GM18907 (cell line): ENCODE data around the gene MKLN1.
"Not testable (repeated sequence)": the region's sequence is repeated elsewhere in the genome, so short reads cannot be mapped to it uniquely, and the experiment has no call there.

ENCODE experiments used
- ATAC-seq: cut with Tn5 transposase; IDR thresholded peaks from one replicate; pipeline ENCODE4 v1.9.1; 2021; ENCODE audit warnings: mild to moderate bottlenecking, moderate library complexity; ENCODE audit not compliant: unreplicated experiment

The MKLN1 gene

DNA sequence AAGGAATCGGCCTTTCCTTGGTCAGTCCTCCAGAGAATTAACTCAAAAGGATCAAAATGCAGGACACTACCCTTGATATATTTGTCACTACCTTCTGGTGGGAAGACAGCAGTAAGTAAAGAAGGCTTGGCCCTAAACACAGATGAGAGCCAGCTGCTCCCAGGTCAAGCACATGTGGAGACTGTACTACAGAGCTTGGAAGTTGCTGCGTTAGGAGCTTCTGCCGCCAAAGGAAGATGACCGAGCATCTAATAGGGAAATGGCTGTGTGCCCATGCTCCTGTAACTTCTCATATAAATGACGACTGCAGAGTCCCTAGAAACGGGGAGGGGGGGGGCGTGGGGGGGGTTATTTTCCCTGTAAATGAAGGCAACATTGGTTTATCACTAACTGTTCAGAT, 169.8 kb downstream of the MKLN1 start:
- no peak for ATAC-seq

DNA sequence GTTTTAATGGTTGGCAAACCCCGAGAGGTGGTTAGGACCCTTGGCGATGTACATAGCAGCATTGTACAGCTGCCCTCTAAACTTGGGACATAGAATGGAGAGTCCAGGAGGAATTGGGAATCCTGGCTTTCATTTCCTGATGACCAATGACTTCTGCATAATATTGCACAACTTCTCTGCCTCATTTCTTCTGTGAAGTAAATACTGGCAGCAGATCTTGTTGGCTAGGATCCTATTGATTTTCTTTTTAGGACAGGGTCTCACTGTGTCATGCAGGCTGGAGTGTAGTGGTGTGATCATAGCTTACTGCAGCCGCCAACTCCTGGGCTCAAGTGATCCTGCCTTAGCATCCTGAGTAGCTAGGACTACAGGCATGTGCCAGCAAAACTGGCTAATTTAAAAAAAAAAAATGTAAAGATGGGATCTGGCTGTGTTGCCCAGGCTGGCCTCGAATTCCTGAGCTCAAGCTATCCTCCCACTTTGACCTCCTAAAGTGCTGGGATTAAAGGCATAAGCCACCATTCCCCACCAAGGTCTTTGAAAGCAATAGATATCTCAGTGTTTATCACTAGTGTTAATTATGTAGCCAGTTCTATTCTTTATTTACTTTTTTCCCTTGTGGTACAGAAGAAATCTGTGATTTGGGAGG, 170.7 kb downstream of the MKLN1 start:
- no peak for ATAC-seq

DNA sequence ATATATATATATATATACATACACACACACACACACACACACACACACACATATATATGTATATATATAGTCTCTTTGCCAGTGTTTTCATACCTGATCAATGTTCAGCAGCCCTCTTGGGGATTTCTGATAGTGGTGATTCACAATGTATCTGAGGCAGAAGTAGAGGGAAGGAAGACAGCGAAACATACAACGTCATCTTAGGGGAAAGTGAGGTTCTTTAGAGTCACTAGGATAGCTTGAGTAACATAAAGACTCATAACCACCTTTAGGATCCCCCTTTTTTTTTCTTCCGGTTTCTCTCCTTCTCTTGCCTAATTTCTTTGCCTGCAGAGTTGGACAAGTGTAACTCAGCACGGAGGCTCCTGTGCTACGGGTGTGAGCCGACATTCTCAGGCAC, 172.1 kb downstream of the MKLN1 start:
- no peak for ATAC-seq

DNA sequence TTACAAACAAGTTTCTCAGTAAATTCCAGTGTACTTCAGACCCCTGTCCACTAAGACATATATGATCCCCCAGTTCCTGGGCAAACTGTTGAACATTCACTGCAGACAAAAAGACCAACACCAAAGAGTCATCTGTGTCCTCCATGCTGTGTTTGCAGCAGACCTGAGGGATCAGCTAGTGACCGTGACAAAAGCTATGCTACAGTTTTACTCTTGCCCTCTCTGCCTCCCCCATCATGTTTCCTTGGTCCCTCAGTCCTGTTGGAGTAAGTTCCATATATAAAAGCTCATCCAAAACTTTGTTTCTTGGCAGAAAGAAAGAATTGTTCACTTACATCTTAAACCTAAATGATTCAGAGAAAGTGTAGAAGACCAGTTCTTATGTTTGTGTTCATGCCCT, 172.7 kb downstream of the MKLN1 start:
- no peak for ATAC-seq

DNA sequence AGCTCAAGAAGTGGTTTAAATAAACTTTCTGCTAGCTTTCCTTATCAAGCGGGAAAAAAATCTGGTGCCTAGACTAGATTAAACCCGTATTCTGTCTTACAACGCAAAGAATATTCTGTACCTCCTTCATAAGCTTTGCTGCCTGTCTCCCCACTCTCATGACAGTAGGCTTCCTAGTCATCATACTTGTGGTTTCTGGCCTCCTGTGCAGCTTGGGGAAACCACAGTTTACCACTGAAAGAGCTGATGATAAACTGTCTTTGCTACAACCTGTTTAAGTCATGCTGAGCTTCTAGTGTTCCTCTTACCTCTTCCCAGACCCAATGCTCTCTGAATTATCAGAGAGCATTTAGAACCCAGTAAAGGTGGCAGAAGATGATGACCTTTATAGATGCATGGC, 173.7 kb downstream of the MKLN1 start:
- peak; percentile 90 for ATAC-seq

DNA sequence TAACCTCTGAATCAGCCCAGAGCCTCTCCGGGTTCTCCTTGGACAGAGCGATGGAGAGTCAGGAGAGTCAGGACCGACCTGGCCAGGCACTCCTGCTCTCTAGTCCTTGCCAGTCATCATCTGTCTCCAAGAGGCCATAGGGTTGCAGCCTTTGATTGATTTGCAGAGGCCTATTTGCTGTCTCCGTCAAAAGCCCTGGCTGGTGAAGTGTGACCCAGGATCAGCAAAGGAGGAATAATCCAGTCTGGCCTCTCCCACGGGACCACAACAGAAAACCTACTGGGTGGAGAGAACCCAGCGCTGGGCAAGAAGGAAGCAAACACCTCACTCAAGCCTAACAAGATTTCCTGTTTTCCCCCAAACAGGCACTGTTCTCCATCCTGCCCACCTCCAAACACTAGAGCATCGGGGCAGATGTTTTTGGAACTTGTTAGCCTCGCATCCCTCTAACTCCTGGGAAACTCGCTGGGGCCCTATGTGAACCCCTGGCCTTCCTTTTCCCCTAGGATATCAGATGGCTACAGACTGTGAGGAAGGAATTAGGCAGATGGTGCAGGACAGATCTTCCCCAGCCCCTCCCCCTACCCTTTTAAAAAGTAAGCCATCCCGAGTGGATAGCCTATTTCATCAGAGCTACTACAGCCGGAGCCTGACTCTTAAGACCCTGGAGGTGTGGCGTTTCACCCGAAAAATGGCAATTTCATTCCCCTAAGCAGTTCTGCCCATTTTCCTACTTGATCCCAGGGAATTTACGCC, 174.4 kb downstream of the MKLN1 start:
- peak; percentile 6 for ATAC-seq

DNA sequence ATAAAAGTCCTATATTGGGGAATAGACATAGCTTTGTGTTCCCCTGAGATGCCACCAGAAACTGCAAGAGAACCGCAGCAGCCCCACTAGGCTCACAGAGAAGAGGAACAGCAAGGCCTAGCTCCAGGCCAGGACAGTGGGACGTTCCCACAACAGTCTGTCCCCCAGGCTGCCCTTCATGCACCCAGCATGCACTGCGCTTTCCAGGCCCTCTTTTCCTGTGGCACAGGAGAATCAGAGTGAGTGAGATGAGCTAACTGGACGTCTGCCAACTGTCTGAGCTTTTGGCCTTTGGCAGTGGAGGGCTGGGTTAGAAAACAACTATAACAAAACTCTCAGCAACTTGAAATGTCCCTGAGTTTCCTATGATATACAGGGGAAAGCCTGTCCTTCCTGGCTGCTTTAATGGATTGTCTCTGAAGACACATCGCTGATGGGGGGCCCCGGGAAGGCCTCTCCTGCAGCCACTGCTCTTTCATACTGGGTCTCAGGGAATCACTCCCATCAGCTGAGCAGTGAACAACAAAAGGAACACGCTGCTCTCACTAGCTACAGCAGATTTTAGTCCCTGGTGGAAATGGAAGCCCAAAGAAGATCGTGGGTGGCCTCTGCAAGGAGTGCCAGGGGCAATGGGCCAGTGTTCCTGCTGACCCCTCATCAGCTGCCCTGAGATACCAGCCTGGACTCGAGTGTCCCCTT, 175.3 kb downstream of the MKLN1 start:
- ATAC-seq: no peak

DNA sequence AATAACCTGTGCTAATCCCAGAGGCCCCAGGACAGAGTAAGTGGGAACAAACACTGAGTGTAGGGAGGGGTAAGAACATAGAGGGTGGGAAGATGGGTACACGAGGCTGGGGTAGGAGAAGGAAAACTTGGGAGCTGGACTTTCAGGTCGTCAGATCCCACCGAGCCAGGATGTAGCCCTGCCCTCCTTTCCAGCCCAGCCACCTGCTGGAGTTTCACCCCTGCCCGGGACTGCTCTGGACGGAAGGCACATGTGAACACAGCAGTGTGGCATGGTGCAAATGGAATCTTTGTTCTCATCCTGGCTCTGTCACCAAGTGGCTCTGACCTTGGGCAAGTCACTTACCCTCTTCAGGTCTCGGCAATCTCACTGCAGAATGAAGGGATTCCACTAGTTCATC, 176.0 kb downstream of the MKLN1 start:
- no peak for ATAC-seq

DNA sequence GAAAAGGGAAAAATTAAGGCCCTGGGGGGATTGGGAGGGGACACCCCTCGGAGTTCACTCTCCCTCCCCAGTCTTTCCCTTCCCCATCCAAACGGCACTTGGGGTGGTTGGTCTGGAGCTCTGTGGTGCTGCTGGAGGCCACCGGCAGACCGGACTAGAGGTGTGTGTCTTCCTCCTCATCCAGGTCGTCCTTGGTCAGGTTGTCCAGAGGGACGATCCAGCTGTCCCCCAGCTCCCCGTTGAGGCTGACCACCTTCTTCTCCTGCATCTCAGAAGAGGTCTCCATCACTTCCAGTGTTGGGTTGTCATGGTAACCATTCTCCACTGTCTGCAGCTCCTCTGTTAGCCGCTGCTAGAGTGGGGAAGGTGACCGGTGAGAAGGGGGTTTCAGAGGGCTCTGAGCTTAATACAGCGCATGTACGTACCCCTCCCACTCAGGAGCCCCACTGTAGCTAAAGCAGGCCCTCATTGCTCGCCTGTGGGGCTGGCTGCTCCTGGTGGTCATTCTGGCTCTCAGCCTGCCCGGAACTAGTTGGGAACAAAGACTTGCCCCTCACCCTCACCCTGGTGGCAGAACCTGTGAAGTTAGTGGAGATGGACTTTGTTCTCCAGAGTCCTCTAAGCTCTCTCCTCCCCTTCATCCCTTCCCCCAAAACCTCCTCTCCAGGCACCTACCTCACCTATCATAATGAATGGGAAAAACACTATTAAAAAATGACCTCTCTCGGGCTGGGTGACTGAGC, 176.7 kb downstream of the MKLN1 start:
- no peak for ATAC-seq

DNA sequence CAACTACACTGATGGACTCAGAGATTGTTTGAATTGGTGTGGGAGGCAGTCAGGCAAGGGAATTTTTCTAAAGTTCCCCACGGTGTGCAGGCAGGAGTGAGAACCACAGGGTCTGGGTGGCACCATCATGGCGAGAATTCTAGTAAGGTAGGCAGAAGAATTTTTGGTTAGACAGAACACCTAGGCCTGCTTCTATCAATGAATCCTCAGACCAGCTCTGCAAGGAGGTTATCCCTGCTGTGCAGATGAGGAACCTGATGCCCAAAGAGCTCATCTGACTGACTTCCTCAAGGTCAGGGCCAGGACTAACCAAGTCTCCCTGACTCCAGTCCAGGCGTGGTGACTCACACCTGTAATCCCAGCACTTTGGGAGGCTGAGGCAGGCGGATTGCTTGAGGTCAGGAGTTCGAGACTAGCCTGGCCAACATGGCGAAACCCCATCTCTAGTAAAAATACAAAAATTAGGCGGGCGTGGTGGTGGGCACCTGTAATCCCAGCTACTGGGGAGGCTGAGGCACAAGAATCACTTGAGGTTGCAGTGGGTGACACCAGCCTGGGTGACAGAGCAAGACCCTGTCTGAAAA, 177.5 kb downstream of the MKLN1 start:
- not testable (repeated sequence) for ATAC-seq

DNA sequence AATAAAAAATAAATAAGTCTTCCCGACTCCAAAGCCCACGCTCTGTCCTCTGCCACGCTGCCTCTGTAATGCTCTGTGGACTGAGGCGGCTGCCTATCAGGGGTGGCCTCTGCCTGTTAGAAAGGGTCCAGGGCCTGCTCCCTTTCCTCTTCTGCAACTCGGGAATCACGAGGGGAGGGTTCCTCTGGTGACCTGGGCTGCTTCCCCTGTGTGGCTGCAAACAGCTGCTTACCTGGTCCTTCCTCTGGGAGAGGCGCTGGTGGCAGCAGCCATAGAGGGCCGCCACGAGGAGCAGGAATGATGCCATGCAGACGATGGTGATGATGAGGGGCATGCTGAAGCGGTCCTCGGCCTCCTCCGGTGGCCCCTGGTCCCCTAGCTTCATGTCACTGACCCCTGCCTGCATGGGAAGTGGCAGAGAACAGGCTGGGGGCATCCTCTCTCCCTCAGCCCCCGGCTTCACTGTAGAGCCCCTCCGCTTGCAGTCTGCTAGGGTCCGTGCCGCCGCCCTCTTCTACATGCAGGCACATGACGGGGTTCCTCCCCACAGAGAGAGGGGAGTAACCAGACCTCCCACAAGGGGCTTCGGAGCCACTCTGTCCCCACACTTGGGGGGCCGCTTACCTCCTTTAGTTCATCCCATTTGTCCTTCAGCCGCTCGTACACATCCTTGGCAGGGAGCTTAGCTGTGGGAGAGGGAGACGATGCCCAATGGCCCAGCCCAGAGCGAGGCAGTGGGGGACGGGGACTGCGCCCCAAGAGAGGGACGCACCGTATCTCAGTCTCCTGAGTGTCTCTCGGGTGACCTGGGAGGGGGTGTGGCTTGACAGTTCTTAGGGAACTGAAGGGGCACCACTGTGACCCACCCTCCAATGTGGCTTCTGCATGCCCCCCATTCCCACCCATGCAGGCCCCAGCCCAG, 178.2 kb downstream of the MKLN1 start:
- ATAC-seq: no peak

DNA sequence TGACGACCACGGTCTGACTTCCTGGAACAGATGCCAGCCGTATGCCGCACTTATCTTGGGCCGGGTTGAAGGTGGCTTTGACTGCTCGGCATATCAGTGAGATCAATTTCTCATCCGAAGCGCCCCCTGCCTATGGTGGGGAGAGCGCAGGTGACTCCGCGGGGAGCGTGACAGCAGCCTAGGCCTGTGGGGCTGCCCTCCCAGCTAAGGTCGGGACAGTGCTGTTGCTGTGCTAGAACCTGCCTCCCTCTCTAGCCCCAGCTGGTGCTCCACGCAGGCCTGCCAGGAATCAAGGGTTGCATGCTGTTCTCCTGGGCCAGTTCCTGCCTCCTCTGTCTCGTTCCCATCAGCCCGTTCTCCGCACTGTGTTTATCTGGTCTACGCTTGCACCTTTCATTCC, 178.9 kb downstream of the MKLN1 start:
- ATAC-seq: no peak

DNA sequence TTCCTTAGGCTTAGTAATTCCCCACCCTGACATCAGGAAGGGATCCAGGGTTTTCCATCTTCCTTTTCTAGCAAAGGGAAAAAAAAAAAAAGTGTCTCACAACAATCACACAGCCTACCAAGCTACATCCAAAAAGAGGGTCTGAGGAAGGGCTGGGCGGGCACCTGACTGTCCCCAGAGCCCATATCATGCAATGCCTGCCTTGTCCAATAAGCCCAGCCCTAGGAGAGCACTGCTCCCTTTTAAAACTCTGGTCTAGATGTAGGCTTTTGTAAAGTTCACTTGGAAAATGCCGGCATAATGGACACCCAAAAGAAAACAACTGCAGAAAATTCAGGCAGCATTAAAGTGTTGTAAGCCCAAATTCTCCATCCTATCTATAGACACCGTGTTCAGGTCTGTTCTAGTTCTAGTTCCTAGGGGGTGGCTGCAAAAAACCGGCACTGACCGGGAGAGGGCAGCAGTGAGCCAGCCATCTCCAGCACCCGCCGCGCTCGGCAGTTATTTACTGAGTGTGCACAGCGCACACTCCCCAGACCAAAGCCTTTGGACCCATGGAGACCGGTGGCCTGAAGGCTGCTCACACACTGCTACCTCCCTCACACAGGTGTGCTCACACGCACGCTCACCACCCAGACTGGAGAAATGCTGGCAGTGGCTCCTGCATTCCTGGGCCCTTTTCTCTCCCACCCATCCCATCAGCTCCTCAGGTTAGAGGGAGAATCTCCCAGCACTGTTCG, 180.1 kb downstream of the MKLN1 start:
- ATAC-seq: peak; percentile 64

DNA sequence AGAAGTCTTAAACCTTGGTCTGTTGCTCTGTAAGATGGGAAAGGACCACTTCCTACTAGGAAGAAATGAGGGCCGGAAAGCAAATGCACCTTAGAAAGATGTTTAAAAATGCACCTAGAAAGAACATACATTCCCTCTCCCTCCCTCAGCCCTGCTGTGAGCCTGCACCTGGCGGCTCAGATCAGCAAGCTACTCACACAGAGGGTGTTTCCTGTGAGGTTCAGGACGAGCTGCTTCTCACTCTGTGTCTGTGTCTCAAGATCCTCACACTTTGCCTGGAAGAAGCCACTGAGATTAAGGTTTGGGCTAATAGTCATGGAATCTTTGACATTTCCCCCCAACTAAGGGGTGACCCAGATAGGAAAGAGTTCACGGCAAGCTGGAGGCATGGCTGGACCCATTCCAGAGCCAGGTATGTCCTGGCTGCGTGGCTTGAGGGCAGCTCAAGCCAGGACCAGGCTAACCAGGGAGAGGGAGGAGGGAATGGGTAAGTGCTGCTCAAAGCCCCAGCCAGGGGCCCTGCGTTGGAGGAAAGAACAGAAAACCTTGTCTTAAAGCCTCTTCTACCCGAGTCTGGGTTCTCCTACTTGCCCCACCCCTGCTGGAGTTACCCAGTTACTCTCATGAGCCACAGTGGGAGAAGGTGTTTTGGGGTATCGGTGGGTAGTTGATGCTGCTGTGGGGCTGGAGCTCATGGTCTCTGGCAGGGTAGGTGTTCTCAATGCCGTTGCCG, 181.2 kb downstream of the MKLN1 start:
- ATAC-seq: no peak

DNA sequence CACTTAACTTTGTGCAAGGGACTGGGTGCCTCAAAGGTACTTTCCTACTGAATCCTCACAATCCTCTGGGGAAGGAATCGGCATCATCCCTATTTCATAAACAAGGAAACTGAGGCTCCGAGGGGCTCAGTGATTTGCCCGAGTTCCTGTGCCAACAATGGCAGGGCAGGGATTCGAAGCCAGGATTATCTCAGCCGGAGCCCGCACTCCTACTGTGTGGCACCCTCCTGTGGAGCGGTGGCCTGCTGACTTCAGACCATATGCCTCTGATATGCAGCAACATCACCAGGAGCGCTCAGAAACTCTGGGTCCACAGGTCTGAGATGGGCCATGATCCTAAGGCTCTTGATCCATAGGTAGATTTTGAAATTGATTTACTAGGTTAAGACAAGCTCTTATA, 182.1 kb downstream of the MKLN1 start:
- ATAC-seq: no peak

DNA sequence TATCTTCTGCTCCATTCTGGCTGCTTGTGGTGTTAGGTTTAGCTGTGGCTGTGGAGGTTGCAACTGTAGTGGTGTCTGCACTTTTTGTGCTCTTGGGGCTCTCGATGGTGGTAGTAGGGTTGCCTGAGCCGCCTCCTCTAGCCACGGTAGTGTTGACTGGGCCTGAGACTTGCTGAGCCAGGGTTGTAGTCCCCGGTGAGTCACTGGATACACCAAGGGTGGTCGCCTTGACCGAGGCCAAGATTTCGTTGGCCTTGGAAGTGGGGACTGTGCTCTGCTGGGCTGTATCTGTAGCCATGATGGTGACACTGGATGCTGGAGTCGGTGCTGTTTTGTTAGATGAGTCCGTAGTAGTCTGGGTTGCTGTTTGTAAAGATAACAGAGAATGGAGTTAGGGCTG, 183.4 kb downstream of the MKLN1 start:
- ATAC-seq: no peak

DNA sequence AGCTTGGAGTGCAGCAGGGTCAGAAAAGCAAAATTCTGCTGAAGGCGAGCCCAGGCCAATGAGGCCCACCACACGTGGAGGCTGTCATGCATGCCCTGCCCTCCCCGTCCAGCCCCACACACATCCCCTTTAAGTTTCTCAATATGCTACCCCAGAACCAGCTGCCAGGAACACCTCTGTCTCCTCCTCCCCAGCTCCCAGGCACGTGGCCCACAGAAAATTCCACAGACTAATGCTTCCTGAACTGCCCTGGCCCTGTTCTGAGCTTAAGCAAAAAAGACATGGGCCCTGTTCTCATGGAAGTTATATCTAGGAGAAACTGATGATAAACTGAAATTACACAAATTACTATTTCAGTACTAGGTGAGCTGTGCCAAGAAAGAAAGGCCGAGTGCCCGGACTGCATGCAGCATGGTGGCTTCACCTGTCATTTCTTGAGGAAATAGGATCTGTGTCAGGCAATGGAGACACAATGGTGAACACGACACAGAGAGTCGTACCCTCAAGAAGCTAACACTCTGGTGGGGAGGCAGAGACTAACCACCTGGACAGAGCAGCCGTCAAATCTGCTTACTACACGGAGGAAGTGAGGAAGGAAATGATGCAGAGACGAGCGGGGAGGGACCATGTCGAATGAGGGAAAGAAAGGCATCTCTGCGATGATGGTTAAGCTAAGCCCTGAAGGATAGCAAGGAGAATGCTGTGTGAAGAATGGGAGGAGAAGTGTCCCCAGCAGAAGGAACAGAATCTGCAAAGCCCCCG, 184.3 kb downstream of the MKLN1 start:
- no peak for ATAC-seq
